HepG2 (cell line): ENCODE data around the gene GNB1. TPM values are rescaled to one million over a fixed set of nuclear protein-coding genes. Genes with fewer than 3 reads are reported as not detected.

Source experiments
- FOXO1 ChIP-seq: sonication (generic); formaldehyde crosslinking; IDR thresholded peaks from 2 replicates; pipeline ENCODE4 v1.4.0; 2020; ENCODE audit warnings: missing genetic modification reagents
- GTF3A ChIP-seq: sonication (generic); formaldehyde crosslinking; conservative IDR thresholded peaks from 2 replicates; pipeline ENCODE4 v1.4.0; 2020; ENCODE audit warnings: mild to moderate bottlenecking, missing genetic modification reagents
- HOXA7 ChIP-seq: sonication (generic); formaldehyde crosslinking; IDR thresholded peaks from 2 replicates; pipeline ENCODE4 v1.8.1; 2022; ENCODE audit warnings: mild to moderate bottlenecking, missing genetic modification reagents, moderate library complexity
- KLF15 ChIP-seq: sonication (generic); formaldehyde crosslinking; IDR thresholded peaks from 2 replicates; pipeline ENCODE4 v1.8.1; 2023; ENCODE audit warnings: borderline replicate concordance, mild to moderate bottlenecking, inconsistent platforms, missing genetic modification reagents, mixed read lengths
- LCORL ChIP-seq, 2 experiments: fragments of 450-650 bp in 1 of 2; sonication (generic) in 1 of 2; formaldehyde crosslinking in 1 of 2; IDR thresholded peaks; 2 replicates each; pipeline versions ENCODE4 v1.5.0 to v1.6.1; 2017 to 2020; ENCODE audit warnings: antibody characterized with exemption in 1 of 2, missing genetic modification reagents in 1 of 2
- MYNN ChIP-seq: sonication (generic); formaldehyde crosslinking; IDR thresholded peaks from 2 replicates; pipeline ENCODE4 v1.4.0; 2020; ENCODE audit warnings: mild to moderate bottlenecking, low read depth, missing genetic modification reagents
- NFYB ChIP-seq: sonication (generic); formaldehyde crosslinking; IDR thresholded peaks from 2 replicates; pipeline ENCODE4 v1.4.0; 2020; ENCODE audit warnings: missing genetic modification reagents
- NONO ChIP-seq, 2 experiments: fragments of 450-650 bp in 1 of 2; sonication (generic) in 1 of 2; formaldehyde crosslinking in 1 of 2; IDR thresholded peaks in 1 of 2; conservative IDR thresholded peaks in 1 of 2; 2 replicates each; pipeline versions ENCODE4 v1.6.1 to v1.8.0; 2017 to 2022; ENCODE audit warnings: mild to moderate bottlenecking in 1 of 2, missing genetic modification reagents in 1 of 2, moderate library complexity in 1 of 2
- POGZ ChIP-seq: sonication (generic); formaldehyde crosslinking; IDR thresholded peaks from 2 replicates; pipeline ENCODE4 v1.4.0; 2020; ENCODE audit warnings: mild to moderate bottlenecking, missing genetic modification reagents
- RAD51 ChIP-seq: fragments of 450-650 bp; IDR thresholded peaks from 2 replicates; pipeline ENCODE4 v1.6.1; 2016; ENCODE audit warnings: borderline replicate concordance
- RARG ChIP-seq: sonication (generic); formaldehyde crosslinking; IDR thresholded peaks from 2 replicates; pipeline ENCODE4 v1.4.0; 2020; ENCODE audit warnings: low read depth, mild to moderate bottlenecking, missing genetic modification reagents
- RXRA ChIP-seq: sonication (generic); formaldehyde crosslinking; IDR thresholded peaks from 2 replicates; pipeline ENCODE4 v1.5.1; 2020; ENCODE audit warnings: missing genetic modification reagents
- SIN3A ChIP-seq: IDR thresholded peaks from 2 replicates; pipeline ENCODE4 v1.6.1; 2011; ENCODE audit warnings: low read depth, mild to moderate bottlenecking, control low read depth, low read length, borderline replicate concordance
- TAF1 ChIP-seq: sonication (generic); formaldehyde crosslinking; IDR thresholded peaks from 2 replicates; pipeline ENCODE4 v1.4.0; 2020; ENCODE audit warnings: missing genetic modification reagents
- ZNF207 ChIP-seq: fragments of 450-650 bp; IDR thresholded peaks from 2 replicates; pipeline ENCODE4 v1.6.1; 2016; ENCODE audit warnings: antibody characterized with exemption, borderline replicate concordance
- ZNF253 ChIP-seq: sonication (generic); formaldehyde crosslinking; IDR thresholded peaks from 2 replicates; pipeline ENCODE4 v1.8.0; 2022; ENCODE audit warnings: mild to moderate bottlenecking, missing genetic modification reagents, borderline replicate concordance
- ZNF263 ChIP-seq: sonication (generic); formaldehyde crosslinking; IDR thresholded peaks from 2 replicates; pipeline ENCODE4 v1.4.0; 2020; ENCODE audit warnings: missing genetic modification reagents
- ZNF563 ChIP-seq: sonication (generic); formaldehyde crosslinking; IDR thresholded peaks from 2 replicates; pipeline ENCODE4 v1.8.0; 2022; ENCODE audit warnings: mild to moderate bottlenecking, moderate library complexity, missing genetic modification reagents
- ZNF724P ChIP-seq: sonication (generic); formaldehyde crosslinking; IDR thresholded peaks from 2 replicates; pipeline ENCODE4 v1.8.0; 2022; ENCODE audit warnings: missing genetic modification reagents, borderline replicate concordance
- polyA plus RNA-seq, 8 experiments: library from polyadenylated mRNA; depleted of rRNA in 3 of 8; stranded (reverse) in 7 of 8; unstranded in 1 of 8; fragments of >200 nt; fragmentation: Illumina TruSeq in 4 of 8; extraction: Trizol in 4 of 8; gene quantifications; 2 replicates each; pipeline versions ENCODE4 v1.2.1 to v1.2.3, GENCODE V29; 2011 to 2016; ENCODE audit warnings: low read depth in 4 of 8, missing spikeins in 1 of 8, mixed read lengths in 1 of 8; ENCODE audit not compliant: insufficient read depth in 1 of 8
- total RNA-seq, 5 experiments: library from RNA; depleted of rRNA; stranded (reverse); fragments of >200 nt; fragmentation: Illumina TruSeq; extraction: Trizol; gene quantifications; 2 replicates each; pipeline ENCODE4 v1.2.3, GENCODE V29; 2016; ENCODE audit warnings: low read depth in 1 of 5
- TF ChIP-seq, protein P1 (sequence below): sonication (generic); formaldehyde crosslinking; IDR thresholded peaks from 2 replicates; pipeline ENCODE4 v1.5.1; 2020; ENCODE audit warnings: mild to moderate bottlenecking, missing genetic modification reagents
- TF ChIP-seq, protein P2 (sequence below): fragments of 450-650 bp; IDR thresholded peaks from 2 replicates; pipeline ENCODE4 v1.6.1; 2016
- TF ChIP-seq, protein P3 (sequence below): sonication (generic); formaldehyde crosslinking; IDR thresholded peaks from 2 replicates; pipeline ENCODE4 v1.4.0; 2020; ENCODE audit warnings: missing genetic modification reagents
- TF ChIP-seq, protein P4 (sequence below): sonication (generic); formaldehyde crosslinking; IDR thresholded peaks from 2 replicates; pipeline ENCODE4 v1.5.0; 2020; ENCODE audit warnings: missing genetic modification reagents, mild to moderate bottlenecking, borderline replicate concordance

Gene GNB1
- total and polyA plus RNA-seq, 2 of the 13 experiments (the other 11 are each of a cell fraction or from before 2014, with no cell fraction given), result 66.2 to 327 TPM

DNA sequence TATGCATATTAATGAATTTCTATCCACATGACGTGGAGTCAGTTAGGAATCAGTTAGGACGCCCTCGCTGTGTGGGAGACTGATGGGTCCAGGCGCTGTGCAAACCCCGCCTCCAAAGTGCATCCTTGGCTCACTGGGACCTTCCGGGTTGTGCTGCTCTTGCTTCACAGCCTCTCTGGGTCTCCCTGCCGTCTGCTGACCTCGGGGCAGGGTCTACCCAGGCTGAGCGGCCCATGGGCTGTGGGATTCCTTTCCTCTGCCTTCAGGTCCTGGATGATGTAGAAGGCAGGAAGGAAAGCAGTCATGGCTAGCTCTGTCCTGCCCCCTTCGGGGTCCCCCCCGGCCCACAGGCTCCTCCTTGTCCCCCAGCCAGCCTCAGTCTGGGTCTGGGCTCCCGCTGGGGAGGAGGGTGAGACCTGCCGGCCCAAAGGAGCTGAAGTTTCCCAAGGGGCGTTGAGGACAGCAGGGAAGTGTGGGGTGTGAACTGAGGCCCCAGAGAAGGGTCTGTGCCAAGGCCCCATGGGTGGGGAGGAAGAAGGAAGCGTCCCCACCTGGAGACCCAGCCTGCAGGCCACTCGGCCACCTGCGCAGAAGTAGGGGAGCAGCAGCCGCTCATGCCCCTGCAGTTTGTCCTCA is 142.1 kb downstream of the GNB1 start (continued):
- TF ChIP-seq TAF1 (CRISPR knock-in tag) (peak; percentile 49; the same call in 1 of the 2 replicates), ZNF563 (CRISPR knock-in tag) (no peak), RAD51 (no peak), MYNN (CRISPR knock-in tag) (no peak), KLF15 (CRISPR knock-in tag) (no peak), FOXO1 (CRISPR knock-in tag) (no peak), NFYB (CRISPR knock-in tag) (no peak), RARG (CRISPR knock-in tag) (no peak), SIN3A (0 out of 2 replicates have a peak, but pooled peaks have one; percentile 48), LCORL (IDR thresholded peaks at IDR 0.05) (no peak), LCORL (CRISPR knock-in tag; IDR thresholded peaks at IDR 0.05) (0 out of 2 replicates have a peak, but pooled peaks have one; percentile 18), ZNF207 (no peak), ZNF263 (CRISPR knock-in tag) (peak; percentile 83), ZNF253 (CRISPR knock-in tag) (no peak), HOXA7 (no peak), ZNF724P (CRISPR knock-in tag) (no peak), RXRA (CRISPR knock-in tag) (peak; percentile 39; the same call in 1 of the 2 replicates), POGZ (no peak), NONO (IDR thresholded peaks at IDR 0.05) (no peak), NONO (CRISPR knock-in tag; conservative IDR thresholded peaks at IDR 0.05) (no peak), GTF3A (CRISPR knock-in tag) (no peak)
- TF ChIP-seq, protein P1, sequence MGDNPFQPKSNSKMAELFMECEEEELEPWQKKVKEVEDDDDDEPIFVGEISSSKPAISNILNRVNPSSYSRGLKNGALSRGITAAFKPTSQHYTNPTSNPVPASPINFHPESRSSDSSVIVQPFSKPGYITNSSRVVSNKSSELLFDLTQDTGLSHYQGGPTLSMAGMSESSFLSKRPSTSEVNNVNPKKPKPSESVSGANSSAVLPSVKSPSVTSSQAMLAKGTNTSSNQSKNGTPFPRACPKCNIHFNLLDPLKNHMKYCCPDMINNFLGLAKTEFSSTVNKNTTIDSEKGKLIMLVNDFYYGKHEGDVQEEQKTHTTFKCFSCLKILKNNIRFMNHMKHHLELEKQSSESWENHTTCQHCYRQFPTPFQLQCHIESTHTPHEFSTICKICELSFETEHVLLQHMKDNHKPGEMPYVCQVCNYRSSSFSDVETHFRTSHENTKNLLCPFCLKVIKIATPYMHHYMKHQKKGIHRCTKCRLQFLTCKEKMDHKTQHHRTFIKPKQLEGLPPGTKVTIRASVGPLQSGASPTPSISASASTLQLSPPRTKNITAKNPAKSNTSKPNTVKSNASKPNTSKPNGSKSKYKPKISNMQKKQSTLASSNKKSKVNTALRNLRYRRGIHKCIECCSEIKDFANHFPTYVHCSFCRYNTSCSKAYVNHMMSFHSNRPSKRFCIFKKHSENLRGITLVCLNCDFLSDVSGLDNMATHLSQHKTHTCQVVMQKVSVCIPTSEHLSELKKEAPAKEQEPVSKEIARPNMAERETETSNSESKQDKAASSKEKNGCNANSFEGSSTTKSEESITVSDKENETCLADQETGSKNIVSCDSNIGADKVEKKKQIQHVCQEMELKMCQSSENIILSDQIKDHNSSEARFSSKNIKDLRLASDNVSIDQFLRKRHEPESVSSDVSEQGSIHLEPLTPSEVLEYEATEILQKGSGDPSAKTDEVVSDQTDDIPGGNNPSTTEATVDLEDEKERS, result no peak
- TF ChIP-seq, protein P2, sequence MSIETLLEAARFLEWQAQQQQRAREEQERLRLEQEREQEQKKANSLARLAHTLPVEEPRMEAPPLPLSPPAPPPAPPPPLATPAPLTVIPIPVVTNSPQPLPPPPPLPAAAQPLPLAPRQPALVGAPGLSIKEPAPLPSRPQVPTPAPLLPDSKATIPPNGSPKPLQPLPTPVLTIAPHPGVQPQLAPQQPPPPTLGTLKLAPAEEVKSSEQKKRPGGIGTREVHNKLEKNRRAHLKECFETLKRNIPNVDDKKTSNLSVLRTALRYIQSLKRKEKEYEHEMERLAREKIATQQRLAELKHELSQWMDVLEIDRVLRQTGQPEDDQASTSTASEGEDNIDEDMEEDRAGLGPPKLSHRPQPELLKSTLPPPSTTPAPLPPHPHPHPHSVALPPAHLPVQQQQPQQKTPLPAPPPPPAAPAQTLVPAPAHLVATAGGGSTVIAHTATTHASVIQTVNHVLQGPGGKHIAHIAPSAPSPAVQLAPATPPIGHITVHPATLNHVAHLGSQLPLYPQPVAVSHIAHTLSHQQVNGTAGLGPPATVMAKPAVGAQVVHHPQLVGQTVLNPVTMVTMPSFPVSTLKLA, result no peak
- TF ChIP-seq, protein P3, sequence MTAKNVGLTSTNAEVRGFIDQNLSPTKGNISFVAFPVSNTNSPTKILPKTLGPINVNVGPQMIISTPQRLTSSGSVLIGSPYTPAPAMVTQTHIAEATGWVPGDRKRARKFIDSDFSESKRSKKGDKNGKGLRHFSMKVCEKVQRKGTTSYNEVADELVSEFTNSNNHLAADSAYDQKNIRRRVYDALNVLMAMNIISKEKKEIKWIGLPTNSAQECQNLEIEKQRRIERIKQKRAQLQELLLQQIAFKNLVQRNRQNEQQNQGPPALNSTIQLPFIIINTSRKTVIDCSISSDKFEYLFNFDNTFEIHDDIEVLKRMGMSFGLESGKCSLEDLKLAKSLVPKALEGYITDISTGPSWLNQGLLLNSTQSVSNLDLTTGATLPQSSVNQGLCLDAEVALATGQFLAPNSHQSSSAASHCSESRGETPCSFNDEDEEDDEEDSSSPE (CRISPR knock-in tag), result no peak
- TF ChIP-seq, protein P4, sequence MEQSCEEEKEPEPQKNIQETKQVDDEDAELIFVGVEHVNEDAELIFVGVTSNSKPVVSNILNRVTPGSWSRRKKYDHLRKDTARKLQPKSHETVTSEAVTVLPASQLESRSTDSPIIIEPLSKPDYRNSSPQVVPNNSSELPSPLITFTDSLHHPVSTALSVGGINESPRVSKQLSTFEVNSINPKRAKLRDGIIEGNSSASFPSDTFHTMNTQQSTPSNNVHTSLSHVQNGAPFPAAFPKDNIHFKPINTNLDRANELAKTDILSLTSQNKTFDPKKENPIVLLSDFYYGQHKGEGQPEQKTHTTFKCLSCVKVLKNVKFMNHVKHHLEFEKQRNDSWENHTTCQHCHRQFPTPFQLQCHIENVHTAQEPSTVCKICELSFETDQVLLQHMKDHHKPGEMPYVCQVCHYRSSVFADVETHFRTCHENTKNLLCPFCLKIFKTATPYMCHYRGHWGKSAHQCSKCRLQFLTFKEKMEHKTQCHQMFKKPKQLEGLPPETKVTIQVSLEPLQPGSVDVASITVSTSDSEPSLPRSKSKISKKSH (CRISPR knock-in tag), result no peak
